Hepatic stellate cell (primary cell): ENCODE results near the gene TMEM121.

Experiments
- DNase-seq: peaks from one replicate; pipeline ENCODE4 v3.0.0; 2011; ENCODE audit warnings: low spot score

Gene TMEM121

GRCh38 chr14:105525861-105526775 is at the start of gene TMEM121:
Gene TMEM121, plus strand, starts transcription at chr14:105526583. Its CDS starts 2,252 bp downstream, at chr14:105528835.
- DNase-seq = no peak

GRCh38 chr14:105476831-105477659 is 49.3 kb upstream of the TMEM121 start:
- peak; percentile 41 for DNase-seq

- peak; percentile 48 for DNase-seq
Measured at GRCh38 chr14:105477660-105478397, 48.6 kb upstream of the TMEM121 start.

- no peak for DNase-seq
Measured at GRCh38 chr14:105478398-105479251, 47.8 kb upstream of the TMEM121 start.

GRCh38 chr14:105479431-105480158 is 46.8 kb upstream of the TMEM121 start:
- no peak for DNase-seq

GRCh38 chr14:105480199-105480746 is 46.1 kb upstream of the TMEM121 start:
- DNase-seq = no peak

- peak; percentile 94 for DNase-seq
Measured at GRCh38 chr14:105480807-105481801, 45.3 kb upstream of the TMEM121 start.

- peak; percentile 98 for DNase-seq
Measured at GRCh38 chr14:105481886-105482457, 44.4 kb upstream of the TMEM121 start.

GRCh38 chr14:105482486-105483110 is 43.8 kb upstream of the TMEM121 start:
- DNase-seq = no peak

- no peak for DNase-seq
Measured at GRCh38 chr14:105483300-105484068, 42.9 kb upstream of the TMEM121 start.

- peak; percentile 72 for DNase-seq
Measured at GRCh38 chr14:105484069-105484996, 42.0 kb upstream of the TMEM121 start.

GRCh38 chr14:105484997-105485393 is 41.4 kb upstream of the TMEM121 start:
- no peak for DNase-seq

GRCh38 chr14:105485739-105486162 is 40.6 kb upstream of the TMEM121 start:
- peak; percentile 65 for DNase-seq

GRCh38 chr14:105486163-105486973 is 40.0 kb upstream of the TMEM121 start, which contains the start of gene CRIP1:
Gene CRIP1, plus strand, starts transcription at chr14:105486886. Its CDS starts 374 bp downstream, at chr14:105487260.
- no peak for DNase-seq

GRCh38 chr14:105486974-105487448 is 39.4 kb upstream of the TMEM121 start:
- no peak for DNase-seq
